Erythroblast (primary cell): ENCODE data around the gene FAM13A.

ENCODE experiments used
- GATA1 ChIP-seq: IDR thresholded peaks from 2 replicates; pipeline ENCODE4 v1.6.1; 2011; ENCODE audit warnings: low read depth, mild to moderate bottlenecking, control low read depth, low read length, moderate library complexity
- POLR2A ChIP-seq: IDR thresholded peaks from 2 replicates; pipeline ENCODE4 v1.6.1; 2011; ENCODE audit warnings: mild to moderate bottlenecking, low read length

GRCh38 chr4:88794087-88794690, 262.8 kb downstream of the FAM13A start:
- TF ChIP-seq POLR2A: no peak
- TF ChIP-seq GATA1: no peak
